ENCODE data around the gene C1orf21.

Gene C1orf21

DNA sequence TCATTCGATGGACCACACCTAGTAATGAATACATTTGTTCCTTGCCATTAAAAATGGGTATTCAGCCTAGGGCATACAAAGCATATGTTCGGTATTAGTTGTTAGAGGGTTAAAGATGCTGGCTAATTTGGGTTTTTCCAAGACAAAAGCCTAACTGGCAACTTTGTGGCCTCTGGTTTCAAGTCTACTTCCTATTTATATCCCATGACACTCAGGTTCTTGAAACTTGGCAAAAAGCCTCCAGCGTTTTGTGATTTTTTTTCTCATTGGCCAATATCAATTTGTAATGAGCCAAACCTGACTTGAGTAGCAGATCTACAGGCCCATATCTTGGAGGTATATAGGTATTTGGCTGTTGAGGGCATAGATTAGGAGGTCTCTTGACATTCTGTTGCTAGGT lies 75.3 kb downstream of the C1orf21 start:
- Histone ChIP-seq H3K4me3 (ENCODE audit: low read length) (no peak overlapping the region), H3K27ac (ENCODE audit: low read depth, low read length) (no peak overlapping the region)

GRCh38 chr1:184462990-184463389 lies 76.2 kb downstream of the C1orf21 start:
- TF ChIP-seq, protein P1, sequence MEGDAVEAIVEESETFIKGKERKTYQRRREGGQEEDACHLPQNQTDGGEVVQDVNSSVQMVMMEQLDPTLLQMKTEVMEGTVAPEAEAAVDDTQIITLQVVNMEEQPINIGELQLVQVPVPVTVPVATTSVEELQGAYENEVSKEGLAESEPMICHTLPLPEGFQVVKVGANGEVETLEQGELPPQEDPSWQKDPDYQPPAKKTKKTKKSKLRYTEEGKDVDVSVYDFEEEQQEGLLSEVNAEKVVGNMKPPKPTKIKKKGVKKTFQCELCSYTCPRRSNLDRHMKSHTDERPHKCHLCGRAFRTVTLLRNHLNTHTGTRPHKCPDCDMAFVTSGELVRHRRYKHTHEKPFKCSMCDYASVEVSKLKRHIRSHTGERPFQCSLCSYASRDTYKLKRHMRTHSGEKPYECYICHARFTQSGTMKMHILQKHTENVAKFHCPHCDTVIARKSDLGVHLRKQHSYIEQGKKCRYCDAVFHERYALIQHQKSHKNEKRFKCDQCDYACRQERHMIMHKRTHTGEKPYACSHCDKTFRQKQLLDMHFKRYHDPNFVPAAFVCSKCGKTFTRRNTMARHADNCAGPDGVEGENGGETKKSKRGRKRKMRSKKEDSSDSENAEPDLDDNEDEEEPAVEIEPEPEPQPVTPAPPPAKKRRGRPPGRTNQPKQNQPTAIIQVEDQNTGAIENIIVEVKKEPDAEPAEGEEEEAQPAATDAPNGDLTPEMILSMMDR (IDR thresholded peaks at IDR 0.05; ENCODE audit: low read depth, low read length, poor library complexity, severe bottlenecking), result no peak
- TF ChIP-seq EZH2phosphoT487 (IDR thresholded peaks at IDR 0.05; ENCODE audit: borderline replicate concordance, low read length), result no peak
- Histone ChIP-seq H4K20me1 (ENCODE audit: control insufficient read depth, insufficient read depth, low read depth, low read length) (no peaks in the 10 kb centered on the region), H3K4me2 (ENCODE audit: low read length) (no peak overlapping the region), H3K79me2 (ENCODE audit: control insufficient read depth, low read length) (no peaks in the 10 kb centered on the region), H3F3A (ENCODE audit: control insufficient read depth, insufficient read depth) (no peaks in the 10 kb centered on the region), H3K4me1 (ENCODE audit: control insufficient read depth, low read length) (no peaks in the 10 kb centered on the region), H3K27ac (ENCODE audit: low read depth, low read length) (no peak overlapping the region), H3K36me3 (ENCODE audit: control insufficient read depth, low read length) (no peaks in the 10 kb centered on the region), H3K4me3 (ENCODE audit: low read length) (no peak overlapping the region), H3K27me3 (ENCODE audit: control insufficient read depth, low read length) (no peaks in the 10 kb centered on the region; the same call in 1 of the 2 replicates), H3K9me3 (ENCODE audit: control insufficient read depth, insufficient read depth, low read length) (no peaks in the 10 kb centered on the region), H3K9me2 (replicated peaks; ENCODE audit: control insufficient read depth, low read length) (no peaks in the 10 kb centered on the region)

More for the DNA sequence above, 75.3 kb downstream of the C1orf21 start:
- no peaks in the 10 kb centered on the region for H3F3A ChIP-seq (ENCODE audit: control insufficient read depth, insufficient read depth)
- TF ChIP-seq EZH2phosphoT487 (IDR thresholded peaks at IDR 0.05; ENCODE audit: borderline replicate concordance, low read length), result no peak
- TF ChIP-seq, protein P1 (IDR thresholded peaks at IDR 0.05; ENCODE audit: low read depth, low read length, poor library complexity, severe bottlenecking), result no peak
- H3K27me3 ChIP-seq (ENCODE audit: control insufficient read depth, low read length), result no peaks in the 10 kb centered on the region
- H3K4me1 ChIP-seq (ENCODE audit: control insufficient read depth, low read length), result no peaks in the 10 kb centered on the region
- H3K79me2 ChIP-seq (ENCODE audit: control insufficient read depth, low read length), result no peaks in the 10 kb centered on the region
- no peaks in the 10 kb centered on the region for H3K9me2 ChIP-seq (replicated peaks; ENCODE audit: control insufficient read depth, low read length)
- H3K4me2 ChIP-seq (ENCODE audit: low read length), result no peak overlapping the region
- no peaks in the 10 kb centered on the region for H3K9me3 ChIP-seq (ENCODE audit: control insufficient read depth, insufficient read depth, low read length)
- no peaks in the 10 kb centered on the region for H4K20me1 ChIP-seq (ENCODE audit: control insufficient read depth, insufficient read depth, low read depth, low read length)
- no peaks in the 10 kb centered on the region for H3K36me3 ChIP-seq (ENCODE audit: control insufficient read depth, low read length)

DNA sequence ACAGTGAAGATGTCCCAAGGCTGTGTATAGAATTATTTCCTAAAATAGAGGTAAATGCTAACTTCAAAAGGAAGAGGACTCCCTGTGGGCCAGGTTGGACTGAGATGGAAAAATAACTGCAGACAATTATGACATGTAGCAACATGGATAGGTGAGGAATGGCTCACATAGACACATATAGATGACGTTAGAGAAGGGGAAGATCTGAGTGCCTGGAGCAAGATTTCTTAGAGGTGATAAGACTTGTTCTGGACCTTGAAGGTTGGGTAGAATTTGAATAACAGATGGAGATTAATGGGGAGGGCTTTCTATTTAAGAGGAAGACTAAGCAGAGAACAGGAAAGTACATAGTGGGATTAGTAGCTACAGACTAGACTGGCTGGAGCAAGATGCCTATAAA lies 76.9 kb downstream of the C1orf21 start:
- Histone ChIP-seq H3F3A (ENCODE audit: control insufficient read depth, insufficient read depth) (no peaks in the 10 kb centered on the region), H3K36me3 (ENCODE audit: control insufficient read depth, low read length) (no peaks in the 10 kb centered on the region), H3K9me2 (replicated peaks; ENCODE audit: control insufficient read depth, low read length) (no peaks in the 10 kb centered on the region), H4K20me1 (ENCODE audit: control insufficient read depth, insufficient read depth, low read depth, low read length) (no peaks in the 10 kb centered on the region), H3K4me2 (ENCODE audit: low read length) (no peak overlapping the region), H3K79me2 (ENCODE audit: control insufficient read depth, low read length) (no peaks in the 10 kb centered on the region), H3K9me3 (ENCODE audit: control insufficient read depth, insufficient read depth, low read length) (no peaks in the 10 kb centered on the region), H3K4me1 (ENCODE audit: control insufficient read depth, low read length) (no peaks in the 10 kb centered on the region), H3K4me3 (ENCODE audit: low read length) (no peak overlapping the region), H3K27ac (ENCODE audit: low read depth, low read length) (no peak overlapping the region), H3K27me3 (ENCODE audit: control insufficient read depth, low read length) (no peaks in the 10 kb centered on the region; the same call in 1 of the 2 replicates)
- TF ChIP-seq, protein P1 (IDR thresholded peaks at IDR 0.05; ENCODE audit: low read depth, low read length, poor library complexity, severe bottlenecking), result no peak
- no peak for TF ChIP-seq EZH2phosphoT487 (IDR thresholded peaks at IDR 0.05; ENCODE audit: borderline replicate concordance, low read length)

Data from DOHH2 (cell line).